Measurements from ENCODE around the gene SLC2A13.

SLC2A13 gene

DNA sequence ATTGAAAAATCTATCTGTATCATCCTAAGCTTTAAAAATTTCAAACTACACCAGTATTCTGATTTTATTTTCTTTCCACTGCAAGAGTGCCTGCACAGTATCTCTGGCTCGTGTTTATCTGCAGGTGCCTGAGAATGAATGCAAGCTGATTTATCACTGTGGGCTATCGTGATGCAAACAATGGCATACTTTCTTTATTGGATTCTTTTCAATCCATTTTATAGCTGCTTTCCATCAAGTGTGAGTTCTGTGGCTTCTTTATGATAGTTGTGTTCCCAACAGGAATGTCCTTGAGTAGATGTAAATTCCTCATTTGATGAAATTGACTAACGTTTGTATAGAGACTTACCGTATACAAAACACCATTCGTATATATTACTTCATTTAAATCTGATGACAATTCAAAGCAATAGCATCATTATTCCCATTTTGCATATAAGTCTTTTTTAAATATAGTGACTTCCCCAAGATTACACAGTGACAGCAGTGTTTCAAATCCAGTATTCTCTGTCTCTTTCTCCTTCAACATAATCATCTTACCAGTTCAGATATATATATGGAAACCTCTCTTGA lies 326.0 kb downstream of the SLC2A13 start:
- TF ChIP-seq, protein P1, sequence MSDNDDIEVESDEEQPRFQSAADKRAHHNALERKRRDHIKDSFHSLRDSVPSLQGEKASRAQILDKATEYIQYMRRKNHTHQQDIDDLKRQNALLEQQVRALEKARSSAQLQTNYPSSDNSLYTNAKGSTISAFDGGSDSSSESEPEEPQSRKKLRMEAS (IDR thresholded peaks at IDR 0.05), result no peak
- TF ChIP-seq RAD21 (IDR thresholded peaks at IDR 0.05; ENCODE audit: low read depth) (no peak), EP300 (IDR thresholded peaks at IDR 0.05; ENCODE audit: borderline replicate concordance) (no peak), TEAD4 (IDR thresholded peaks at IDR 0.05) (no peak), ZBTB7A (IDR thresholded peaks at IDR 0.05; ENCODE audit: low read depth) (no peak), FOXM1 (IDR thresholded peaks at IDR 0.05; ENCODE audit: borderline replicate concordance, low read depth) (no peak), CEBPB (IDR thresholded peaks at IDR 0.05) (no peak), CREB1 (IDR thresholded peaks at IDR 0.05; ENCODE audit: low read depth) (no peak), NFIC (IDR thresholded peaks at IDR 0.05) (no peak), TCF12 (IDR thresholded peaks at IDR 0.05; ENCODE audit: low read depth) (no peak)
- TF ChIP-seq, protein P2, sequence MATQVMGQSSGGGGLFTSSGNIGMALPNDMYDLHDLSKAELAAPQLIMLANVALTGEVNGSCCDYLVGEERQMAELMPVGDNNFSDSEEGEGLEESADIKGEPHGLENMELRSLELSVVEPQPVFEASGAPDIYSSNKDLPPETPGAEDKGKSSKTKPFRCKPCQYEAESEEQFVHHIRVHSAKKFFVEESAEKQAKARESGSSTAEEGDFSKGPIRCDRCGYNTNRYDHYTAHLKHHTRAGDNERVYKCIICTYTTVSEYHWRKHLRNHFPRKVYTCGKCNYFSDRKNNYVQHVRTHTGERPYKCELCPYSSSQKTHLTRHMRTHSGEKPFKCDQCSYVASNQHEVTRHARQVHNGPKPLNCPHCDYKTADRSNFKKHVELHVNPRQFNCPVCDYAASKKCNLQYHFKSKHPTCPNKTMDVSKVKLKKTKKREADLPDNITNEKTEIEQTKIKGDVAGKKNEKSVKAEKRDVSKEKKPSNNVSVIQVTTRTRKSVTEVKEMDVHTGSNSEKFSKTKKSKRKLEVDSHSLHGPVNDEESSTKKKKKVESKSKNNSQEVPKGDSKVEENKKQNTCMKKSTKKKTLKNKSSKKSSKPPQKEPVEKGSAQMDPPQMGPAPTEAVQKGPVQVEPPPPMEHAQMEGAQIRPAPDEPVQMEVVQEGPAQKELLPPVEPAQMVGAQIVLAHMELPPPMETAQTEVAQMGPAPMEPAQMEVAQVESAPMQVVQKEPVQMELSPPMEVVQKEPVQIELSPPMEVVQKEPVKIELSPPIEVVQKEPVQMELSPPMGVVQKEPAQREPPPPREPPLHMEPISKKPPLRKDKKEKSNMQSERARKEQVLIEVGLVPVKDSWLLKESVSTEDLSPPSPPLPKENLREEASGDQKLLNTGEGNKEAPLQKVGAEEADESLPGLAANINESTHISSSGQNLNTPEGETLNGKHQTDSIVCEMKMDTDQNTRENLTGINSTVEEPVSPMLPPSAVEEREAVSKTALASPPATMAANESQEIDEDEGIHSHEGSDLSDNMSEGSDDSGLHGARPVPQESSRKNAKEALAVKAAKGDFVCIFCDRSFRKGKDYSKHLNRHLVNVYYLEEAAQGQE (IDR thresholded peaks at IDR 0.05; ENCODE audit: low read depth), result no peak

DNA sequence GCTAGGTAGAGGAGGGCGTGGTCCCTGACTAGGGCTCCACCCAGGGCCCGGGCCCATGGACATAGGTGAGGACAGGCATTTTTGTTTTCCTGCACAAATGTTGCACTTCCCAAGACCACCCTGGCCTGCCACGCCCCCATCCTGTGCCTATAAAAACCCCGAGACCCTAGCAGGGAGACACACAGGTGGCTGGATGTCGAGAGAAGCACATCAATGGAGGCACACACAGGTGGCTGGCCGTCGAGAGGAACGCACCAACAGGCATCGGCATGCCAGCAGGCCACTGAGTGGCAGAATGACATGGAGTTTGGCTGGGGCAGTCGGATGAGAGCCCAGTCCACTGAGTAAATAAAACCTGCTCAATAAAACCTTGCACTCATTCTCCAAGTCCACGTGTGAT lies 328.4 kb downstream of the SLC2A13 start:
- no peak for TF ChIP-seq YY1 (IDR thresholded peaks at IDR 0.05; ENCODE audit: low read depth)

DNA sequence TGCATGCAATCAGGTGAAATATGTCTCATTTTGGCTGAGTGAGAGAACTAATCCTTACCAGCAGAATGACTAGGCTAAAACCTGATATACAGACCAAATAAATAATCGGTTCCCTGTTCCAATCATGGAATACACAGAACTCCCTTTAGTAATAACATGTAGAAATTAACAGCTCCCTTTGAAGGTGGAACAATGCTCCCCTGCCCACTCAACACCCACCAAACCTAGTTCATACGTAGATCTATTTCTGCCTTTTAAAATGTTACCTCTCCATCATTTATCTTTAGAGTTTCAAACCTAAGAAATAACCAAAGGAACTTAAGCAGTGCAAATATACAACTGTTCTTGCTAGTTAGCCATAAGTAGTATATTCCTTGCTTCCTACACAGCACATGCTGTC lies 332.6 kb downstream of the SLC2A13 start:
- TF ChIP-seq RAD21 (IDR thresholded peaks at IDR 0.05; ENCODE audit: low read depth) (no peak), FOXM1 (IDR thresholded peaks at IDR 0.05; ENCODE audit: borderline replicate concordance, low read depth) (no peak), CEBPB (IDR thresholded peaks at IDR 0.05) (no peak), NFIC (IDR thresholded peaks at IDR 0.05) (no peak), EGR1 (IDR thresholded peaks at IDR 0.05) (no peak), ZBTB7A (IDR thresholded peaks at IDR 0.05; ENCODE audit: low read depth) (no peak), TAF1 (IDR thresholded peaks at IDR 0.05; ENCODE audit: low read depth) (no peak), TEAD4 (IDR thresholded peaks at IDR 0.05) (no peak), EP300 (IDR thresholded peaks at IDR 0.05; ENCODE audit: borderline replicate concordance) (no peak), CREB1 (IDR thresholded peaks at IDR 0.05; ENCODE audit: low read depth) (no peak), YY1 (IDR thresholded peaks at IDR 0.05; ENCODE audit: low read depth) (no peak), TCF12 (IDR thresholded peaks at IDR 0.05; ENCODE audit: low read depth) (no peak)
- TF ChIP-seq, protein P3, sequence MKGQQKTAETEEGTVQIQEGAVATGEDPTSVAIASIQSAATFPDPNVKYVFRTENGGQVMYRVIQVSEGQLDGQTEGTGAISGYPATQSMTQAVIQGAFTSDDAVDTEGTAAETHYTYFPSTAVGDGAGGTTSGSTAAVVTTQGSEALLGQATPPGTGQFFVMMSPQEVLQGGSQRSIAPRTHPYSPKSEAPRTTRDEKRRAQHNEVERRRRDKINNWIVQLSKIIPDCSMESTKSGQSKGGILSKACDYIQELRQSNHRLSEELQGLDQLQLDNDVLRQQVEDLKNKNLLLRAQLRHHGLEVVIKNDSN (IDR thresholded peaks at IDR 0.05), result no peak
- TF ChIP-seq, protein P2 (IDR thresholded peaks at IDR 0.05; ENCODE audit: low read depth), result no peak
- TF ChIP-seq, protein P1 (IDR thresholded peaks at IDR 0.05), result no peak

DNA sequence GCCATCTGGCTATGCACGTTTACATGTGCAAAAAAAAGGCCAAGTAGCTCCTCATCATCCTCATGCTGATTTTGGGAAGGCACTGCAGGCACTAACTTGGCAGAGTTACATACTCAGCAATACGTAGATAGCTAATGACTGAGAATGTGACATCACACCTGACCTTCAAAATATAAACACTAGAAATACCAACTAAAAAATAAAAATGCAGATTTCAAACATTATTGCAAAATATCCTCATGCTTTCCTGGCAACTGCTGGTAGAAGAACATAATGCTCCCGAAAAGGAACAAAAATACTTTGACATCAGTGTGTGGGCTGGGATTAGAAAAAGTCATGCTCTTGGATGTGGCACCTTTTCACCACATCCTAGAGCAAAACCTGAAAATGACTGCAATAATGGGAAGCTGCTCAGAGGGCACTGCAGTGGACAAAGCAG lies 333.0 kb downstream of the SLC2A13 start:
- no peak for TF ChIP-seq TEAD4 (IDR thresholded peaks at IDR 0.05)
- TF ChIP-seq NFIC (IDR thresholded peaks at IDR 0.05), result no peak
- TF ChIP-seq, protein P3 (IDR thresholded peaks at IDR 0.05), result no peak
- TF ChIP-seq ZBTB7A (IDR thresholded peaks at IDR 0.05; ENCODE audit: low read depth), result no peak
- TF ChIP-seq RAD21 (IDR thresholded peaks at IDR 0.05; ENCODE audit: low read depth), result no peak
- TF ChIP-seq EP300 (IDR thresholded peaks at IDR 0.05; ENCODE audit: borderline replicate concordance), result no peak
- no peak for TF ChIP-seq TAF1 (IDR thresholded peaks at IDR 0.05; ENCODE audit: low read depth)
- no peak for TF ChIP-seq YY1 (IDR thresholded peaks at IDR 0.05; ENCODE audit: low read depth)
- TF ChIP-seq EGR1 (IDR thresholded peaks at IDR 0.05), result no peak
- TF ChIP-seq, protein P1 (IDR thresholded peaks at IDR 0.05), result no peak
- TF ChIP-seq TCF12 (IDR thresholded peaks at IDR 0.05; ENCODE audit: low read depth), result no peak
- no peak for TF ChIP-seq CREB1 (IDR thresholded peaks at IDR 0.05; ENCODE audit: low read depth)
- TF ChIP-seq FOXM1 (IDR thresholded peaks at IDR 0.05; ENCODE audit: borderline replicate concordance, low read depth), result no peak
- TF ChIP-seq CEBPB (IDR thresholded peaks at IDR 0.05), result no peak
- TF ChIP-seq, protein P2 (IDR thresholded peaks at IDR 0.05; ENCODE audit: low read depth), result no peak
